Activated T-cell treated with anti-CD3 and anti-CD28 coated beads, Interleukin-2, amount 50 U/mL, for 24 hours (primary cell): ENCODE measurements around the gene NAP1L1.
"Not testable (repeated sequence)": the region's sequence is repeated elsewhere in the genome, so short reads cannot be mapped to it uniquely, and the experiment has no call there.

ENCODE experiments used
- DNase-seq: peaks from one replicate; pipeline ENCODE4 v3.0.0-alpha.2; 2020
- H3K27ac Mint-ChIP-seq: 2 replicates; pipeline ENCODE4 v1.8.0; 2020; ENCODE audit warnings: mild to moderate bottlenecking, mixed read lengths
- H3K27me3 Mint-ChIP-seq: 2 replicates; pipeline ENCODE4 v1.8.0; 2020; ENCODE audit warnings: mixed read lengths
- H3K36me3 Mint-ChIP-seq: 2 replicates; pipeline ENCODE4 v1.8.0; 2020; ENCODE audit warnings: low read depth, mixed read lengths
- H3K4me1 Mint-ChIP-seq: 2 replicates; pipeline ENCODE4 v1.8.0; 2020; ENCODE audit warnings: low read depth, mixed read lengths
- H3K4me3 Mint-ChIP-seq: 2 replicates; pipeline ENCODE4 v1.8.0; 2020; ENCODE audit warnings: mild to moderate bottlenecking, moderate library complexity, mixed read lengths
- H3K9me3 Mint-ChIP-seq: 2 replicates; pipeline ENCODE4 v1.8.0; 2020; ENCODE audit warnings: mixed read lengths

The NAP1L1 gene

GRCh38 chr12:76006028-76006925, 78.2 kb downstream of the NAP1L1 start:
- no peak for DNase-seq
- no peak overlapping the region for H3K27ac Mint-ChIP-seq
- no peaks in the 10 kb centered on the region for H3K36me3 Mint-ChIP-seq
- H3K4me1 Mint-ChIP-seq: no peaks in the 10 kb centered on the region
- no peak overlapping the region for H3K4me3 Mint-ChIP-seq
- H3K9me3 Mint-ChIP-seq: peaks cover 7% of the 10 kb centered on the region
- no peaks in the 10 kb centered on the region for H3K27me3 Mint-ChIP-seq

- DNase-seq: no peak
- Mint-ChIP-seq H3K4me1 (peaks cover 13% of the 10 kb centered on the region), H3K27me3 (no peaks in the 10 kb centered on the region), H3K4me3 (no peak overlapping the region), H3K36me3 (no peaks in the 10 kb centered on the region), H3K9me3 (peaks cover 7% of the 10 kb centered on the region), H3K27ac (no peak overlapping the region)
These were observed 81.2 kb downstream of the NAP1L1 start for GRCh38 chr12:76003355-76003638.

GRCh38 chr12:76002598-76003354, 81.7 kb downstream of the NAP1L1 start:
- Mint-ChIP-seq H3K36me3 (no peaks in the 10 kb centered on the region), H3K4me3 (no peak overlapping the region)

GRCh38 chr12:75998292-75999063, 86.0 kb downstream of the NAP1L1 start:
- Mint-ChIP-seq H3K36me3 (no peaks in the 10 kb centered on the region), H3K9me3 (no peaks in the 10 kb centered on the region)

More at GRCh38 chr12:76002598-76003354, 81.7 kb downstream of the NAP1L1 start:
- Mint-ChIP-seq H3K4me1 (peaks cover 15% of the 10 kb centered on the region), H3K27ac (no peak overlapping the region), H3K9me3 (peaks cover 7% of the 10 kb centered on the region), H3K27me3 (no peaks in the 10 kb centered on the region)
- no peak for DNase-seq

GRCh38 chr12:75997658-75998057, 86.8 kb downstream of the NAP1L1 start:
- H3K36me3 Mint-ChIP-seq: no peaks in the 10 kb centered on the region
- H3K4me1 Mint-ChIP-seq: peaks cover 55% of the 10 kb centered on the region
- no peaks in the 10 kb centered on the region for H3K9me3 Mint-ChIP-seq
- H3K27me3 Mint-ChIP-seq: no peaks in the 10 kb centered on the region
- no peak for DNase-seq
- no peak overlapping the region for H3K27ac Mint-ChIP-seq
- no peak overlapping the region for H3K4me3 Mint-ChIP-seq

More at GRCh38 chr12:75998292-75999063, 86.0 kb downstream of the NAP1L1 start:
- peaks cover 51% of the 10 kb centered on the region for H3K4me1 Mint-ChIP-seq
- no peak overlapping the region for H3K4me3 Mint-ChIP-seq
- no peak for DNase-seq
- H3K27me3 Mint-ChIP-seq: no peaks in the 10 kb centered on the region
- H3K27ac Mint-ChIP-seq: no peak overlapping the region

- H3K36me3 Mint-ChIP-seq: no peaks in the 10 kb centered on the region
- DNase-seq: no peak
- no peak overlapping the region for H3K4me3 Mint-ChIP-seq
- H3K27ac Mint-ChIP-seq: no peak overlapping the region
- no peaks in the 10 kb centered on the region for H3K27me3 Mint-ChIP-seq
- H3K9me3 Mint-ChIP-seq: no peaks in the 10 kb centered on the region
- peaks cover 58% of the 10 kb centered on the region for H3K4me1 Mint-ChIP-seq
These were observed 87.5 kb downstream of the NAP1L1 start for GRCh38 chr12:75996861-75997447.

- H3K27ac Mint-ChIP-seq: peak overlapping the region; percentile 65
These were observed 88.8 kb downstream of the NAP1L1 start for GRCh38 chr12:75995691-75996090.

GRCh38 chr12:75994069-75994740, 90.3 kb downstream of the NAP1L1 start:
- H3K4me1 Mint-ChIP-seq: peaks cover 59% of the 10 kb centered on the region
- H3K4me3 Mint-ChIP-seq: no peak overlapping the region
- no peaks in the 10 kb centered on the region for H3K36me3 Mint-ChIP-seq
- no peaks in the 10 kb centered on the region for H3K9me3 Mint-ChIP-seq
- DNase-seq: no peak
- H3K27me3 Mint-ChIP-seq: peaks cover under 1% of the 10 kb centered on the region
- H3K27ac Mint-ChIP-seq: peak overlapping the region; percentile 86

More at GRCh38 chr12:75995691-75996090, 88.8 kb downstream of the NAP1L1 start:
- Mint-ChIP-seq H3K36me3 (no peaks in the 10 kb centered on the region), H3K27me3 (no peaks in the 10 kb centered on the region), H3K4me3 (no peak overlapping the region), H3K4me1 (peaks cover 65% of the 10 kb centered on the region), H3K9me3 (no peaks in the 10 kb centered on the region)
- DNase-seq: no peak

GRCh38 chr12:75991753-75992152, 92.7 kb downstream of the NAP1L1 start:
- Mint-ChIP-seq H3K27ac (peak overlapping the region; percentile 30), H3K9me3 (peaks cover 3% of the 10 kb centered on the region), H3K4me3 (no peak overlapping the region), H3K36me3 (no peaks in the 10 kb centered on the region), H3K4me1 (peaks cover 53% of the 10 kb centered on the region), H3K27me3 (peaks cover 2% of the 10 kb centered on the region)
- no peak for DNase-seq

- no peak overlapping the region for H3K4me3 Mint-ChIP-seq
- DNase-seq: no peak
- H3K9me3 Mint-ChIP-seq: peaks cover 3% of the 10 kb centered on the region
- no peak overlapping the region for H3K27ac Mint-ChIP-seq
- H3K4me1 Mint-ChIP-seq: peaks cover 58% of the 10 kb centered on the region
- no peaks in the 10 kb centered on the region for H3K36me3 Mint-ChIP-seq
- peaks cover 2% of the 10 kb centered on the region for H3K27me3 Mint-ChIP-seq
These were observed 94.1 kb downstream of the NAP1L1 start for GRCh38 chr12:75990189-75990912.

- DNase-seq, H3K27ac Mint-ChIP-seq, H3K27me3 Mint-ChIP-seq, H3K36me3 Mint-ChIP-seq, H3K4me3 Mint-ChIP-seq, H3K9me3 Mint-ChIP-seq: not testable (repeated sequence)
- peaks cover 55% of the 10 kb centered on the region for H3K4me1 Mint-ChIP-seq
These were observed 96.8 kb downstream of the NAP1L1 start for GRCh38 chr12:75987709-75988108.
